B cell (primary cell): ENCODE measurements around the gene ELMO3. TPM values are rescaled to one million over a fixed set of nuclear protein-coding genes. Genes with fewer than 3 reads are reported as not detected.

Source experiments
- ATAC-seq: fragments of 200-7000 bp; cut with Tn5 transposase; one replicate; pipeline ENCODE4 v1.10.0; 2021; ENCODE audit warnings: low read depth, mild to moderate bottlenecking, moderate number of reproducible peaks, moderate library complexity
- CTCF ChIA-PET: fragments of 350-600 bp; sonication (Branson Sonifier 250); formaldehyde crosslinking; loops from one replicate; lab custom pipeline; 2021; ENCODE audit warnings: antibody characterized with exemption, inconsistent platforms; lab: Charles Lee
- POLR2A ChIA-PET: fragments of 350-600 bp; sonication (Branson Sonifier 250); formaldehyde crosslinking; loops from one replicate; lab custom pipeline; 2021; ENCODE audit warnings: antibody characterized with exemption; lab: Charles Lee
- DNase-seq: peaks from one replicate; pipeline ENCODE4 v3.0.0; 2013
- H2AFZ ChIP-seq: 2 replicates; pipeline ENCODE4 v1.6.1; 2012; ENCODE audit warnings: mild to moderate bottlenecking, low read depth, low read length; ENCODE audit not compliant: insufficient read depth, poor library complexity, severe bottlenecking
- H3K27ac ChIP-seq, 2 donors: 1 replicate in 1 of 2; 2 replicates in 1 of 2; pipeline ENCODE4 v1.5.1; 2012 to 2013; ENCODE audit warnings: low read length in 2 of 2, mild to moderate bottlenecking in 2 of 2, moderate library complexity in 1 of 2
- H3K27me3 ChIP-seq, 4 experiments: fragments of 200-600 bp in 1 of 4; sonication (generic) in 1 of 4; replicated peaks in 1 of 4; 1 replicate in 2 of 4; 2 replicates in 2 of 4; pipeline versions ENCODE4 v1.6.1 to v1.7.0; 2013 to 2016; ENCODE audit warnings: low read length in 3 of 4, mild to moderate bottlenecking in 2 of 4, mixed read lengths in 1 of 4, moderate library complexity in 1 of 4; ENCODE audit not compliant: insufficient read depth in 4 of 4, control insufficient read depth in 3 of 4; ENCODE audit errors: control extremely low read depth in 1 of 4
- H3K36me3 ChIP-seq, 2 experiments: replicated peaks in 1 of 2; 1 replicate in 1 of 2; 2 replicates in 1 of 2; pipeline versions ENCODE4 v1.6.1 to v1.7.1; 2013; ENCODE audit warnings: low read length in 1 of 2; ENCODE audit not compliant: insufficient read depth in 2 of 2, control insufficient read depth in 1 of 2; ENCODE audit errors: control extremely low read depth in 1 of 2, extremely low read depth in 1 of 2
- H3K4me1 ChIP-seq, 2 donors: fragments of 200-600 bp in 1 of 2; sonication (generic) in 1 of 2; 1 replicate in 1 of 2; 2 replicates in 1 of 2; pipeline versions ENCODE4 v1.5.1 to v1.6.1; 2013 to 2017; ENCODE audit warnings: low read length in 2 of 2; ENCODE audit not compliant: control insufficient read depth in 2 of 2, insufficient read depth in 2 of 2
- H3K4me2 ChIP-seq: replicated peaks from 2 replicates; pipeline ENCODE3; 2012; ENCODE audit warnings: mild to moderate bottlenecking, low read depth, low read length; ENCODE audit not compliant: poor library complexity, severe bottlenecking
- H3K4me3 ChIP-seq, 5 experiments: fragments of 200-600 bp in 1 of 5; sonication (generic) in 1 of 5; 1 replicate in 3 of 5; 2 replicates in 2 of 5; pipeline versions ENCODE4 v1.5.1 to v1.7.0; 2011 to 2016; ENCODE audit warnings: low read length in 4 of 5, mild to moderate bottlenecking in 4 of 5, low read depth in 2 of 5, control low read depth in 1 of 5, moderate library complexity in 1 of 5; ENCODE audit not compliant: insufficient read depth in 1 of 5; ENCODE audit errors: control extremely low read depth in 1 of 5, extremely low read depth in 1 of 5
- H3K79me2 ChIP-seq: fragments of 200-600 bp; sonication (generic); one replicate; pipeline ENCODE4 v1.6.0; 2016; ENCODE audit warnings: low read length; ENCODE audit not compliant: control insufficient read depth, insufficient read depth
- H3K9ac ChIP-seq: fragments of 200-600 bp; sonication (generic); 2 replicates; pipeline ENCODE4 v1.6.1; 2017; ENCODE audit warnings: mild to moderate bottlenecking, low read length, moderate library complexity
- H3K9me3 ChIP-seq, 3 donors: one replicate each; pipeline versions ENCODE4 v1.6.1 to v1.7.1; 2013; ENCODE audit warnings: low read length in 2 of 3; ENCODE audit not compliant: control insufficient read depth in 2 of 3, insufficient read depth in 1 of 3; ENCODE audit errors: control extremely low read depth in 1 of 3
- H4K20me1 ChIP-seq: 2 replicates; pipeline ENCODE4 v1.6.0; 2012; ENCODE audit warnings: mild to moderate bottlenecking, low read length; ENCODE audit not compliant: insufficient read depth, control insufficient read depth, poor library complexity, severe bottlenecking
- H3K27ac Mint-ChIP-seq: one replicate; pipeline ENCODE4 v1.8.0; 2021; ENCODE audit warnings: mixed read lengths
- H3K27me3 Mint-ChIP-seq: one replicate; pipeline ENCODE4 v1.8.0; 2021; ENCODE audit warnings: mixed read lengths
- H3K4me1 Mint-ChIP-seq: one replicate; pipeline ENCODE4 v1.8.0; 2021; ENCODE audit warnings: mixed read lengths
- H3K4me3 Mint-ChIP-seq: one replicate; pipeline ENCODE4 v1.8.0; 2021; ENCODE audit warnings: mixed read lengths
- H3K9me3 Mint-ChIP-seq: one replicate; pipeline ENCODE4 v1.8.0; 2022; ENCODE audit warnings: mixed read lengths; ENCODE audit not compliant: insufficient read depth
- EZH2 ChIP-seq: IDR thresholded peaks from 2 replicates; pipeline ENCODE4 v1.6.1; 2012; ENCODE audit warnings: borderline replicate concordance, low read depth, mild to moderate bottlenecking, moderate library complexity, low read length; ENCODE audit not compliant: insufficient read depth, poor library complexity, severe bottlenecking
- WGBS: methylation state at CpG from one replicate; pipeline ENCODE4 v1.1.5; 2013; ENCODE audit warnings: missing lambda C conversion rate; ENCODE audit not compliant: insufficient coverage; 5-methylcytosine and 5-hydroxymethylcytosine counted together
- intact Hi-C: fragments of 100-400 bp; cut with micrococcal nuclease; formaldehyde crosslinking; loops from one replicate; pipeline ENCODE4 v1.10.0; 2022
- polyA plus RNA-seq: library from polyadenylated mRNA; depleted of rRNA; stranded (reverse); fragments of >200 nt; gene quantifications from 2 replicates; pipeline ENCODE4 v1.2.3, GENCODE V29; 2012
- total RNA-seq, 2 donors: library from RNA; stranded (reverse); fragments of 120-200 nt in 1 of 2; gene quantifications; 1 replicate in 1 of 2; 2 replicates in 1 of 2; pipeline versions ENCODE4 v1.2.3 to v1.2.4, GENCODE V29; 2013 to 2022
- TF ChIP-seq, protein P1 (sequence below): fragments of 200-600 bp; IDR thresholded peaks from one replicate; pipeline ENCODE4 v1.8.0; 2022; ENCODE audit warnings: antibody characterized with exemption, mild to moderate bottlenecking

ELMO3 gene
- total and polyA plus RNA-seq, 2 donors (not counting 1 experiment from before 2014, with no cell fraction given) = 9.1 to 9.6 TPM

DNA sequence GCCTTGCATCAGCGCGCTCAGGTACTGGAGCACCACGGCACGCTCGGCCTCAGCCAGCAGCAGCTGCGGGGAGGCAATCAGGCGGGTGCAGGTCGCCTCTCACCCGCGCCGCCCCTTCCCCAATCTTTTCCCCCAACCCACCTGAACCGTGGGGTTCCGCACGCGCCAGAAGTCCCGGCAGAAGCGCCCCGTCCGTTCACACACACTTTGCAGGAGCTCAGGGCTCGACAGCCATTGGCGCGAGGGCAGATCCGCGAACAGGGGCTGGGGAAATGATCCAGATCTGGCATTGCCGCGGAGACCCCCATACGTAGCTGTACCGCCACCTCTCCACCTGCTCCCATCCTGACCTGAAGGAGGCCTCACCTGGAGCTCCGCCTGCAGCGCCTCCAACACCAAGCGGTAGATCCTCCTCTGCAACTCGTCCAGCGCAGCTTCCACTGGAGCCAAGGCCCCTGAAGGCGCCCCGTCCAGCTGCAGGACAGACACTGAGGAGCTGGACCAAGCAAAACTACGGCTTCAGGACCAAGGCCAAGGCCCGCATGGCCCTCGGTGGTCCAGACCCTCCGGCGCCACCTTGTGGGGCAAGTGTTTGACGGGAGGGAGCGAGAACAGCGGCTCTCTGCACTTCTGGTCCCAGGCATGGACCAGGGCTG is 13.8 kb upstream of the ELMO3 start:
- Mint-ChIP-seq H3K4me1 (peaks cover 13% of the 10 kb centered on the region), H3K27ac (peak overlapping the region; percentile 82), H3K9me3 (no peaks in the 10 kb centered on the region), H3K4me3 (peak overlapping the region; percentile 93), H3K27me3 (peaks cover 11% of the 10 kb centered on the region)
- Histone ChIP-seq H3K4me3 (peak overlapping the region in 2 of 5 experiments; percentile 69 to 95), H4K20me1 (no peaks in the 10 kb centered on the region), H3K4me1 (peaks cover 20 to 22% of the 10 kb centered on the region in 2 donors), H3K9ac (no peak overlapping the region), H3K4me2 (peak overlapping the region; percentile 99), H3K9me3 (peaks cover 0 to 3% (median 0%) of the 10 kb centered on the region in 3 donors), H3K27ac (no peak overlapping the region), H3K36me3 (no peaks in the 10 kb centered on the region), H3K27me3 (peaks cover 0 to 31% (median 6%) of the 10 kb centered on the region in 4 experiments), H2AFZ (peak overlapping the region; percentile 88), H3K79me2 (no peaks in the 10 kb centered on the region)
- CTCF ChIA-PET = interaction anchor here (0.7 to 2.5 kb wide), 27 partner anchors 8 to 296 kb away, joined by 3 to 27 read pairs (median 5); partner anchors contain the start of genes ATP6V0D1, FBXL8, FHOD1 and NOL3
- ATAC-seq = peak; percentile 9
- POLR2A ChIA-PET = interaction anchor here (0.6 kb wide), 1 partner anchor 56 kb away, joined by 3 read pairs; no protein-coding TSS in a partner anchor
- peak; percentile 87 for DNase-seq
- WGBS = 20% methylated on average over 43 of the region's 43 CpGs
- intact Hi-C loops = loop anchor here (1.0 to 2.0 kb wide), 4 partner anchors 62 to 238 kb away; partner anchors contain the start of genes FHOD1 and PHAF1
- no peak for TF ChIP-seq EZH2
- TF ChIP-seq, protein P1, sequence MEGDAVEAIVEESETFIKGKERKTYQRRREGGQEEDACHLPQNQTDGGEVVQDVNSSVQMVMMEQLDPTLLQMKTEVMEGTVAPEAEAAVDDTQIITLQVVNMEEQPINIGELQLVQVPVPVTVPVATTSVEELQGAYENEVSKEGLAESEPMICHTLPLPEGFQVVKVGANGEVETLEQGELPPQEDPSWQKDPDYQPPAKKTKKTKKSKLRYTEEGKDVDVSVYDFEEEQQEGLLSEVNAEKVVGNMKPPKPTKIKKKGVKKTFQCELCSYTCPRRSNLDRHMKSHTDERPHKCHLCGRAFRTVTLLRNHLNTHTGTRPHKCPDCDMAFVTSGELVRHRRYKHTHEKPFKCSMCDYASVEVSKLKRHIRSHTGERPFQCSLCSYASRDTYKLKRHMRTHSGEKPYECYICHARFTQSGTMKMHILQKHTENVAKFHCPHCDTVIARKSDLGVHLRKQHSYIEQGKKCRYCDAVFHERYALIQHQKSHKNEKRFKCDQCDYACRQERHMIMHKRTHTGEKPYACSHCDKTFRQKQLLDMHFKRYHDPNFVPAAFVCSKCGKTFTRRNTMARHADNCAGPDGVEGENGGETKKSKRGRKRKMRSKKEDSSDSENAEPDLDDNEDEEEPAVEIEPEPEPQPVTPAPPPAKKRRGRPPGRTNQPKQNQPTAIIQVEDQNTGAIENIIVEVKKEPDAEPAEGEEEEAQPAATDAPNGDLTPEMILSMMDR = peak; percentile 85

DNA sequence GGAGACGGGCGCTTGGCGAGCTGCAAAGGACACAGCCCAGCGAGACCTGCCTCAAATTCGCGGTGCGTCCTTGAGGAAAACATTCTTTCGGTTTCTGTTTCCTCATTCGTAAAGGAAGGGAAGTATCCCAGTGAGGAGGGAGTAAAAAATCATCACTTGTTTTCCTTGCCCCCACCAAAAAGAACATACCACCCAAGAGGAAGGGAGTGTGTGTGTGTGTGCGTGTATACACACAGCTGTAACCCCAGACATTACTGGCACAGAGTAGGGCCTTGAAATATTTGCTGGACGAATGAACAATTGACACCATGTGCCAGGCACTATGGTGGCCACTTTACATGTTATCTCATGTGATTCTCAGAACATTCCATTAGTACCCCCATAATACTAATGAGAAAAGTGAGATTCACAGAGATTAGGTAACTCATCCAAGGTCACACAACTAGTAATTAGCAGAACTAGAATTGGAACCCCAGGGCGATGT is 13.2 kb upstream of the ELMO3 start:
- POLR2A ChIA-PET = no interaction called here
- peak overlapping the region; percentile 99 for H3K4me2 ChIP-seq

More for the DNA sequence above, 13.2 kb upstream of the ELMO3 start:
- Mint-ChIP-seq H3K9me3 (no peaks in the 10 kb centered on the region), H3K27me3 (peaks cover 11% of the 10 kb centered on the region), H3K27ac (peak overlapping the region; percentile 82), H3K4me3 (peak overlapping the region; percentile 93), H3K4me1 (peaks cover 13% of the 10 kb centered on the region)
- Histone ChIP-seq H3K27me3 (peaks cover 0 to 31% (median 6%) of the 10 kb centered on the region in 4 experiments), H3K9me3 (peaks cover 0 to 3% (median 0%) of the 10 kb centered on the region in 3 donors), H3K27ac (no peak overlapping the region), H4K20me1 (no peaks in the 10 kb centered on the region), H3K4me3 (no peak overlapping the region), H3K36me3 (no peaks in the 10 kb centered on the region), H3K4me1 (peaks cover 20 to 22% of the 10 kb centered on the region in 2 donors), H3K9ac (no peak overlapping the region), H3K79me2 (no peaks in the 10 kb centered on the region), H2AFZ (peak overlapping the region; percentile 16)
- CTCF ChIA-PET = interaction anchor here (0.9 to 2.5 kb wide), 25 partner anchors 9 to 295 kb away, joined by 3 to 27 read pairs (median 5); partner anchors contain the start of genes ATP6V0D1, FBXL8, FHOD1 and NOL3
- no peak for ATAC-seq
- intact Hi-C loops = loop anchor here (1.0 to 2.0 kb wide), 3 partner anchors 61 to 231 kb away; partner anchors contain the start of genes FHOD1 and PHAF1
- no peak for DNase-seq
- WGBS = 24% methylated on average over 4 of the region's 12 CpGs
- TF ChIP-seq, protein P1 = peak; percentile 46
- TF ChIP-seq EZH2 = no peak
